Activated T-helper 1 cell treated with anti-CD3 and anti-CD28 coated beads, Interleukin-12 subunit alpha, Interleukin-12 subunit beta, Interleukin-2, Interleukin-4 antibody, amounts not matched to agents 30 ng/mL and 10 ng/mL and 1 ng/mL, durations not matched to agents 14 hours and 24 hours and 36 hours (primary cell): ENCODE measurements around the gene SNX32. TPM values are rescaled to one million over a fixed set of nuclear protein-coding genes. Genes with fewer than 3 reads are reported as not detected.
A peak's percentile ranks its signal among the peaks of the same experiment; 100 is the strongest.

ENCODE experiments used
- DNase-seq: peaks from one replicate; pipeline ENCODE4 v3.0.0; 2021; ENCODE audit warnings: low spot score
- H3K27ac Mint-ChIP-seq: one replicate; pipeline ENCODE4 v1.8.0; 2021; ENCODE audit warnings: mild to moderate bottlenecking, mixed read lengths
- H3K27me3 Mint-ChIP-seq: one replicate; pipeline ENCODE4 v1.8.0; 2022; ENCODE audit warnings: mild to moderate bottlenecking, moderate library complexity, mixed read lengths; ENCODE audit not compliant: insufficient read depth
- H3K36me3 Mint-ChIP-seq: one replicate; pipeline ENCODE4 v1.8.0; 2021; ENCODE audit warnings: low read depth, mixed read lengths
- H3K4me1 Mint-ChIP-seq: one replicate; pipeline ENCODE4 v1.8.0; 2021; ENCODE audit warnings: low read depth, mixed read lengths
- H3K4me3 Mint-ChIP-seq: one replicate; pipeline ENCODE4 v1.8.0; 2021; ENCODE audit warnings: mild to moderate bottlenecking, moderate library complexity, mixed read lengths
- H3K9me3 Mint-ChIP-seq: one replicate; pipeline ENCODE4 v1.8.0; 2021; ENCODE audit warnings: mixed read lengths
- intact Hi-C: fragments of 100-400 bp; cut with micrococcal nuclease; formaldehyde crosslinking; loops from one replicate; pipeline ENCODE4 v1.15.1; 2024
- total RNA-seq: library from RNA; stranded (reverse); gene quantifications from 2 replicates; pipeline ENCODE4 v1.2.3, GENCODE V29; 2022

Gene SNX32
- total RNA-seq, 1 donor from 2014 or later: 1.6 TPM

GRCh38 chr11:65806979-65807378, 26.8 kb upstream of the SNX32 start:
- intact Hi-C loops: no loop called here
- DNase-seq: no peak
- Mint-ChIP-seq H3K36me3 (no peaks in the 10 kb centered on the region), H3K9me3 (no peaks in the 10 kb centered on the region), H3K27me3 (peaks cover 26% of the 10 kb centered on the region), H3K4me1 (no peaks in the 10 kb centered on the region), H3K4me3 (no peak overlapping the region), H3K27ac (no peak overlapping the region)

- H3K36me3 Mint-ChIP-seq: no peaks in the 10 kb centered on the region
- intact Hi-C loops: no loop called here
- no peak overlapping the region for H3K27ac Mint-ChIP-seq
Observed at GRCh38 chr11:65808744-65809341, 24.9 kb upstream of the SNX32 start.

GRCh38 chr11:65809496-65809895, 24.3 kb upstream of the SNX32 start:
- H3K36me3 Mint-ChIP-seq: no peaks in the 10 kb centered on the region
- no peak overlapping the region for H3K27ac Mint-ChIP-seq
- no peak overlapping the region for H3K4me3 Mint-ChIP-seq
- H3K9me3 Mint-ChIP-seq: no peaks in the 10 kb centered on the region
- no peak for DNase-seq
- no peaks in the 10 kb centered on the region for H3K4me1 Mint-ChIP-seq
- intact Hi-C loops: no loop called here
- peaks cover 24% of the 10 kb centered on the region for H3K27me3 Mint-ChIP-seq

More at GRCh38 chr11:65808744-65809341, 24.9 kb upstream of the SNX32 start:
- no peaks in the 10 kb centered on the region for H3K9me3 Mint-ChIP-seq
- H3K27me3 Mint-ChIP-seq: peaks cover 27% of the 10 kb centered on the region
- DNase-seq: no peak
- H3K4me3 Mint-ChIP-seq: no peak overlapping the region
- H3K4me1 Mint-ChIP-seq: no peaks in the 10 kb centered on the region

GRCh38 chr11:65810046-65810868, 23.5 kb upstream of the SNX32 start:
- H3K9me3 Mint-ChIP-seq: no peaks in the 10 kb centered on the region
- peaks cover 27% of the 10 kb centered on the region for H3K27me3 Mint-ChIP-seq
- intact Hi-C loops: loop anchor here (10.0 kb wide), 1 partner anchor 45 kb away; no protein-coding TSS in a partner anchor
- H3K4me1 Mint-ChIP-seq: no peaks in the 10 kb centered on the region
- no peak overlapping the region for H3K27ac Mint-ChIP-seq
- no peak overlapping the region for H3K4me3 Mint-ChIP-seq
- no peaks in the 10 kb centered on the region for H3K36me3 Mint-ChIP-seq
- DNase-seq: no peak

- no peaks in the 10 kb centered on the region for H3K36me3 Mint-ChIP-seq
- no peak for DNase-seq
- intact Hi-C loops: loop anchor here (10.0 kb wide), 1 partner anchor 47 kb away; no protein-coding TSS in a partner anchor
- H3K4me1 Mint-ChIP-seq: peaks cover 5% of the 10 kb centered on the region
- no peak overlapping the region for H3K4me3 Mint-ChIP-seq
- H3K9me3 Mint-ChIP-seq: no peaks in the 10 kb centered on the region
- H3K27ac Mint-ChIP-seq: no peak overlapping the region
- H3K27me3 Mint-ChIP-seq: peaks cover 27% of the 10 kb centered on the region
Observed at GRCh38 chr11:65811764-65812475, 21.8 kb upstream of the SNX32 start.

GRCh38 chr11:65814131-65814985, 19.4 kb upstream of the SNX32 start:
- Mint-ChIP-seq H3K27ac (no peak overlapping the region), H3K27me3 (peaks cover 17% of the 10 kb centered on the region), H3K4me1 (peaks cover 19% of the 10 kb centered on the region), H3K9me3 (no peaks in the 10 kb centered on the region), H3K4me3 (no peak overlapping the region), H3K36me3 (no peaks in the 10 kb centered on the region)
- intact Hi-C loops: loop anchor here (10.0 kb wide), 1 partner anchor 50 kb away; no protein-coding TSS in a partner anchor
- DNase-seq: no peak

- H3K36me3 Mint-ChIP-seq: no peaks in the 10 kb centered on the region
- intact Hi-C loops: loop anchor here (5.0 to 10.0 kb wide), 2 partner anchors 50 to 238 kb away; partner anchors contain the start of gene EHBP1L1
- H3K27me3 Mint-ChIP-seq: peaks cover 16% of the 10 kb centered on the region
- no peaks in the 10 kb centered on the region for H3K9me3 Mint-ChIP-seq
- H3K4me1 Mint-ChIP-seq: peaks cover 19% of the 10 kb centered on the region
- no peak overlapping the region for H3K4me3 Mint-ChIP-seq
- no peak overlapping the region for H3K27ac Mint-ChIP-seq
- no peak for DNase-seq
Observed at GRCh38 chr11:65814986-65815565, 18.7 kb upstream of the SNX32 start.

- H3K36me3 Mint-ChIP-seq: no peaks in the 10 kb centered on the region
- intact Hi-C loops: loop anchor here (5.0 to 10.0 kb wide), 2 partner anchors 52 to 239 kb away; partner anchors contain the start of gene EHBP1L1
- peaks cover 19% of the 10 kb centered on the region for H3K4me1 Mint-ChIP-seq
- no peak for DNase-seq
- H3K4me3 Mint-ChIP-seq: peak overlapping the region; percentile 24
- H3K27ac Mint-ChIP-seq: no peak overlapping the region
- no peaks in the 10 kb centered on the region for H3K9me3 Mint-ChIP-seq
- H3K27me3 Mint-ChIP-seq: peaks cover 13% of the 10 kb centered on the region
Observed at GRCh38 chr11:65816696-65817095, 17.1 kb upstream of the SNX32 start.

- peak overlapping the region; percentile 82 for H3K27ac Mint-ChIP-seq
- no peak for DNase-seq
Observed at GRCh38 chr11:65817312-65817834, 16.4 kb upstream of the SNX32 start.

GRCh38 chr11:65817835-65818680, 15.7 kb upstream of the SNX32 start:
- Mint-ChIP-seq H3K27me3 (peaks cover 9% of the 10 kb centered on the region), H3K36me3 (no peaks in the 10 kb centered on the region), H3K9me3 (no peaks in the 10 kb centered on the region), H3K4me3 (peak overlapping the region; percentile 82), H3K4me1 (peaks cover 19% of the 10 kb centered on the region), H3K27ac (peak overlapping the region; percentile 82)
- peak; percentile 90 for DNase-seq
- intact Hi-C loops: loop anchor here (1.0 to 10.0 kb wide), 9 partner anchors 15 to 241 kb away; partner anchors contain the start of genes AP5B1, EHBP1L1 and SNX32

More at GRCh38 chr11:65817312-65817834, 16.4 kb upstream of the SNX32 start:
- peak overlapping the region; percentile 82 for H3K4me3 Mint-ChIP-seq
- H3K9me3 Mint-ChIP-seq: no peaks in the 10 kb centered on the region
- H3K36me3 Mint-ChIP-seq: no peaks in the 10 kb centered on the region
- intact Hi-C loops: loop anchor here (5.0 to 10.0 kb wide), 2 partner anchors 53 to 240 kb away; partner anchors contain the start of gene EHBP1L1
- H3K27me3 Mint-ChIP-seq: peaks cover 12% of the 10 kb centered on the region
- peaks cover 19% of the 10 kb centered on the region for H3K4me1 Mint-ChIP-seq

- H3K36me3 Mint-ChIP-seq: no peaks in the 10 kb centered on the region
- peaks cover 19% of the 10 kb centered on the region for H3K4me1 Mint-ChIP-seq
- intact Hi-C loops: no loop called here
- H3K27ac Mint-ChIP-seq: no peak overlapping the region
- DNase-seq: no peak
- no peaks in the 10 kb centered on the region for H3K27me3 Mint-ChIP-seq
- H3K4me3 Mint-ChIP-seq: no peak overlapping the region
- no peaks in the 10 kb centered on the region for H3K9me3 Mint-ChIP-seq
Observed at GRCh38 chr11:65821107-65821506, 12.7 kb upstream of the SNX32 start.
